Measurements from ENCODE around the gene FBLN7.
A peak's percentile ranks its signal among the peaks of the same experiment; 100 is the strongest.

The FBLN7 gene

GRCh38 chr2:112157472-112157871, 19.3 kb downstream of the FBLN7 start:
- DNase-seq (ENCODE audit: low read depth) = no peak

DNA sequence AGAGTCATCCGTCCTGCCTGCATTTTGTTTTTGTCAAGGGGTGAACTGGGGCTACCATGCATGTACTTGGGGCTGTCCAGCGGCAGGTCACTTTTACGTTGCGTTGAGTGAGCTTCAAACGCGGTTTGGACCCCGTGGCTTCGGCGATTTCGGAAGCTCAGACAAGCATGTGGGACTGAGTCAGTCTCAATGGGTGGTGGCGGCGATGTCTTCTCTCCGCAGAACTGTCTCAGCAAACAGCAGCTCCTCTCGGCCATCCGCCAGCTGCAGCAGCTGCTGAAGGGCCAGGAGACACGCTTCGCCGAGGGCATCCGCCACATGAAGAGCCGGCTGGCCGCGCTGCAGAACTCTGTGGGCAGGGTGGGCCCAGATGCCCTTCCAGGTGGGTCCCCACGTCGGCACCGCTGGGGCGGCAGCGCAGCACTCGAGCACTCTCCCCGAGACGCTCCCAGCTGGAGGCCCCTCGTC, 21.3 kb downstream of the FBLN7 start:
- DNase-seq (ENCODE audit: low read depth) = no peak

GRCh38 chr2:112160283-112161250, 22.4 kb downstream of the FBLN7 start:
- no peak for DNase-seq (ENCODE audit: low read depth)

DNA sequence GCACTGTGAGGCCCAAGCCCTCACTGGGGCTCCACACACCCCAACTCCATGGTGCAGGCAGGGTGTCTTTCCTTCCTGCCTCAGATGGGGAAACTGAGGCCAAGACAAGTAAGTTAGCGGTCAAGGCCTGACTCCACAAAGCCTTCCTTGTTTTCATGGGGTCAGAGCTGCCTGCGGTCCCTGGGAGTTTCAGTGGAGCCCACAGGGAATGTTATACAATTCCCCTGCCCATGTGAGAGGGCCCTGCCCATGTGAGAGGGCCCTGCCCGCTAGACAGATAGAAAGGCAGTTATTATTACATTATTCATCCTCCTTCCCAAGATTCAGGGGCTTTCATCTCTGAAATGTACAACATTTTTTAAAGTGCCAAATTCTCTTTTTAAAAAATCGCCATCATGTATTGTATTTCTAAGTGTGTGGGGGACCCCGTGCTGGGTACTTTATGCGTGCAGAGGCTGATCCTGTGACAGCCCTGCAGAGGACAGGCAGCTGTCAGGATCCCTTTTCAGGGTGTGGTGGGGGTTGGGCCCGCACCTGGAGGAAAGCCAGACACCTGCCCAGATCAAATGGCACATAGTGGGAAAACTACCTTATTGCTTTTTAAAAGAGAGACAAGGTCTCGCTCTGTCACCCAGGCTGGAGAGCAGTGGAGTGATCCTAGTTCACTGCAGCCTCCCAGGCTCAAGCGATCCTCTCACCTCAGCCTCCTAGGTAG, 23.4 kb downstream of the FBLN7 start:
- no peak for DNase-seq (ENCODE audit: low read depth)

- no peak for DNase-seq (ENCODE audit: low read depth)
Measured at GRCh38 chr2:112162341-112162740, 24.2 kb downstream of the FBLN7 start.

- DNase-seq (ENCODE audit: low read depth) = no peak
Measured at GRCh38 chr2:112162956-112163355, 24.8 kb downstream of the FBLN7 start.

GRCh38 chr2:112163541-112163981, 25.4 kb downstream of the FBLN7 start:
- no peak for DNase-seq (ENCODE audit: low read depth)

GRCh38 chr2:112164876-112165275, 26.7 kb downstream of the FBLN7 start:
- no peak for DNase-seq (ENCODE audit: low read depth)

DNA sequence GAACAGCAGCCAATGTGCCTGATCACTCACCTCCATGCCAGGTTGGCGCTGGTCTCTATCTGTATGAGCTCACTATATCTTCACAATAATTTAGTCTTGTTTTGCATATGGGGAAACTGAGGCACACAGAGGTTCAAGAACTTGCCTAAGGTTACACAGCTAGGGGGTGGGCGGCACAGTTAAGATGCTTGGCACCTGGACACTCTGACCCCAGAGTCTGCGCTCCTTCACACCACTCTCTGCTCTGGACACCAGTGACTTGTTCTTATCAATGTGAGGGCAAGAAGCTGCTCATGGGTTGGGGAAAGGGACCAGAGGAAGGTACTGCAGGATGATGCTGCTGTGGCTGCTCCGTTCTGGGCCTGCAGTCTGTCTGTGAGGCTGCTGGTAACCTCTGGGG, 27.1 kb downstream of the FBLN7 start:
- no peak for DNase-seq (ENCODE audit: low read depth)

GRCh38 chr2:112166806-112167499, 28.8 kb downstream of the FBLN7 start:
- no peak for DNase-seq (ENCODE audit: low read depth)

DNA sequence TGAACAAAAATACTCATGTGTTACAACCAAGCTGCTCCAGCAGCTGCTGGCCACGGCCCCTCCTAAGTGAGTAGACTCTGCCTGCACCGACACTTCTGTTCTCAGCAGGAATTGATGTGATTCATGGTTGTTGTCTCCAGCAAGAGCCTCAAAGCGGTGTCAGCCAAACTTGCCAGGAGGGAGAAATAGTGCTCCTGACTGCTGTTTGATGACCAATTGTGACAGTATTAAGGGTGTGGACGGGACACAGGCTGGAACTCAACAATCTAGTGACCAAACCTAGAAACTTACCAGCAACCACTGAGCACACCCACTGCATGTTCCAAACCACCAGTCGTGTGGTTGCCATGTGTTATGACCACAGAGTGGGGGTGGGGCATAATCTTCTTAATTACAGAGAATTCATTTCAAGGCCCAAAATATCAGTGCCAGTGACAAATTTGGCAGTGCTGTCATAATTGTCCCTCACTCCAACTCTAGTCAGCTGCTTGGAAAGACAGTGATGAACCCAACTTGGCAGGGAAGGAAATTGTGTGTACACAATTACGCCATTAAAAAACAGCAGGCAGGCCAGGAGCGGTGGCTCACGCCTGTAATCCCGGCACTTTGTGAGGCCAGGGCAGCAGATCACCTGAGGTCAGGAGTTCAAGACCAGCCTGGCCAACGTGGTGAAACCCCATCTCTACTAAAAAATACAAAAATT, 30.4 kb downstream of the FBLN7 start:
- no peak for DNase-seq (ENCODE audit: low read depth)

- no peak for DNase-seq (ENCODE audit: low read depth)
Measured at GRCh38 chr2:112170495-112170894, 32.3 kb downstream of the FBLN7 start.

- DNase-seq (ENCODE audit: low read depth) = no peak
Measured at GRCh38 chr2:112173646-112174319, 35.6 kb downstream of the FBLN7 start.

DNA sequence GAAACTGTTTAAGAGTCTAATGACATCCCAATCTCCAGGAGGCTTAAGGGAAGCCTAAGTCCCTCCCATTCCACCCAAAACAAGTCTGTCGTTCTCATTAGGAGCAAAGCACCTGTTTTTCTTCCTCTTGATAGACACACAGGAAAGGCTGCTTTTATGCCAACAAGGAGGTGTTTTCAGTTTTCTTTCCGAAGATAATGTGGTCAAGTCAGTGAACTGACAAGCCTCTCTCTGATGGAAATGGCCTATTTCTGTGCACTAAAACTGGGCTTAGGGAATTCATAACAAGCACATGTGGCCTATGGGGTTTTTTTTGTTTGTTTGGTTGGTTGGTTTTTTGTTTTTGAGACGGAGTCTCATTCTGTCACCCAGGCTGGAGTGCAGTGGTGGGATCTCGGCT, 36.2 kb downstream of the FBLN7 start:
- DNase-seq (ENCODE audit: low read depth) = no peak

DNA sequence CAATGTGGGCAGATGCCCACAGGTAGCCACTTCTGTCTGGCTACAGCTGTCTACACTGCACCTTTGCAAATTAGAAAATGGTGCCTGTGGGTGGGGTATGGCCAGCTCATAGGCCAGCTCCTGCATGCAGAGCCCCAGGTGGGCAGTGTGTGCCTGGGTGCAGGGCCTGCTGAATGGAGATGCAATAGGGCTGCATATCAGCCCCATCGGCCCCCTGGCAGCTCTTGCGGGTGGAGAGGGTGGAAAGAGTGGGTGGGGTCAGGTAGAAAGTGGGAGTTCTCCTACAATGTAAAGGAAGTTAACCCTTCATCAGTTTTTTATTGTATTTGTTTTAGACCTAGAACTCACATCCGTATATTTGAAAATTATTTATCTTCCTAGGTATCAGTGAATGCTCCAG, 37.1 kb downstream of the FBLN7 start:
- DNase-seq (ENCODE audit: low read depth) = no peak

DNA sequence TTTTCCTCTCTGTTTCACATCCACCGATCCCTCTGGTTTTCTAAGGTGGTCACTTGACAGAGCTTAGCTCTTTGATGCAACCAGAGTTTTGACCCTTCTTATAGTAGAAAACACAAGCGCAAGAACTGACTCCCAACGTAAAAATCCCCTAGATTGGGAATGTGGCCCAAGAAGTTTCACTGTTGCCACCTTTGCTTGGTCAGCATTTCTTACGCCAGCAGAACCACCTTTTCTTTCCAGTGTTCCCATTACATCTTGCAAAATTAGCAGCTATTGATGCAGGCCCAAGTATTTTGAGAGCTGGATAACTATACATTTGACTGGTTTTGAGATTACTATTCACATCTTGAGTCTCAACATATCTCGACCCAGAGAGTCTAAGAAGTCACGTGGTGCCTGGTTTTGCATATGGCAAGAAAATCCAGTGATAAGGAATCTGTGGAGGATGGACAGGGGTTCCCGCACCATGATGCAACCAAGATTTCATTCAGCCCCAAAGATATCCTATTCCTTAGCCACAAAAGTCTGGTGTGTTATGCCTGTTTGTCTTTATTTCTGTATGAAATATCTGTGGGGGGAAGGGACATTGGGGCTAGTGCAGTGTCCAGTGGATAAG, 37.9 kb downstream of the FBLN7 start:
- no peak for DNase-seq (ENCODE audit: low read depth)

DNA sequence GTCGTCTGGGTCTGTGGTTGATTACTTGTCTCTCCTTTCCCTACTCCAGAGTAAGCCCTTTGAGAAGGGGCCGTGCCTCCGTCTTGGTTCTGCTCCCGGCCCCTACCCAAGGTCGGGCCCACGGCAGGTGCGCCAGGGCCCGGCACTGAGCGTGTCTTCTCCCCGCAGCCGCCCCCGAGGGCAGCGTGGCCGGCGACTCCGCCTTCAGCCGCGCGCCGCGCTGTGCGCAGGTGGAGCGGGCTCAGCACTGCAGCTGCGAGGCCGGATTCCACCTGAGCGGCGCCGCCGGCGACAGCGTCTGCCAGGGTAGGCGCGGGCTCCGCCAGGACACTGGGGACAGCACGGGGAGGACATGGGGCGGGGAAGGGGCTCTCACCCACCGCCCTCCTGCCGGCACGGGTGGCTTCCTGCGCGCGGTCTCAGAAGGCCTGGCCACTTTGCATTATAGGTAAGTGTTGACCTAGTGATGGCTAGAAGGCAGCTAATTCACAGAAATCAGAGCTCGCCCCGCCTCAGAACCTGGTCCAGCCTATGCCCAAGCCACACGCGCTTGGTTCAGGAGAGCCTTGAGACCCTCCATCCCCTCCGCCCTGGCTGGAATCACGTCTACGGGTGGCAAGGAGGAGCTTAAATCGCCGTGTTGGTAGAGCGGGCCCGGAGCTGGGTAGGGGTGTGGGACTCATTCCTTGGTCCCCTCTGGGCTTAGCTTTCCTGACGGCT, 43.5 kb downstream of the FBLN7 start:
- peak; percentile 17 for DNase-seq (ENCODE audit: low read depth)

DNA sequence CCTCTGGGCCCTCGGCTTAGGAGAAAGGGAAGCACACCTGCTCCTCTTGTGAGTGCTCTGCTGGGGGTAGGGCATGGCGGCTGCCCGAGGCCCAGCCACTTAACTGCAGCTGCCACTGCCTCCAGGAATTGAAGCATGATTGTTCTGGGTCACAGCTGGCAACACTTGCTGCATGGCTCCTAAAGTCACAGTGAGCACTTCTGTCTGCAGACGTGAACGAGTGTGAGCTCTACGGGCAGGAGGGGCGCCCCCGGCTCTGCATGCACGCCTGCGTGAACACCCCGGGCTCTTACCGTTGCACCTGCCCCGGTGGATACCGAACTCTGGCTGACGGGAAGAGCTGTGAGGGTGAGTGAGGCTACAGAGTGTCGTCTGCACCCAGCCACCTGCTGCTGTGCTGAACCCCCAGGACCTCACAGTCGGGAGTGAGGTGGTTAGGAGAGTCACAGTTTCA, 44.4 kb downstream of the FBLN7 start:
- DNase-seq (ENCODE audit: low read depth) = no peak

- no peak for DNase-seq (ENCODE audit: low read depth)
Measured at GRCh38 chr2:112183327-112184025, 45.3 kb downstream of the FBLN7 start.

Measured in stimulated activated CD8-positive, alpha-beta memory T cell treated with anti-CD3 and anti-CD28 coated beads, Interleukin-4, amount 100 ng/mL, for 24 hours (primary cell).